CD4-positive, alpha-beta T cell (primary cell): Measurements from ENCODE around the gene CD46. TPM values are rescaled to one million over a fixed set of nuclear protein-coding genes. Genes with fewer than 3 reads are reported as not detected.
"Not testable (repeated sequence)": the region's sequence is repeated elsewhere in the genome, so short reads cannot be mapped to it uniquely, and the experiment has no call there.

ENCODE experiments used
- ATAC-seq: fragments of 200-7000 bp; cut with Tn5 transposase; one replicate; pipeline ENCODE4 v1.10.0; 2022; ENCODE audit warnings: mild to moderate bottlenecking; ENCODE audit not compliant: poor library complexity
- CTCF ChIA-PET: fragments of 350-600 bp; sonication (Branson Sonifier 250); formaldehyde crosslinking; loops from one replicate; lab custom pipeline; 2021; ENCODE audit warnings: antibody characterized with exemption, inconsistent platforms; lab: Charles Lee
- POLR2A ChIA-PET: fragments of 350-600 bp; sonication (Branson Sonifier 250); formaldehyde crosslinking; loops from one replicate; lab custom pipeline; 2021; ENCODE audit warnings: antibody characterized with exemption, inconsistent platforms; lab: Charles Lee
- DNase-seq, 14 experiments: peaks; one replicate each; pipeline ENCODE4 v3.0.0-alpha.2; 2013 to 2020; ENCODE audit warnings: mixed read lengths in 2 of 14
- H3K27ac ChIP-seq, 2 donors: one replicate each; pipeline versions ENCODE4 v1.5.1 to v1.7.0; 2013; ENCODE audit warnings: low read length in 2 of 2, low read depth in 1 of 2, mild to moderate bottlenecking in 1 of 2
- H3K27me3 ChIP-seq, 2 experiments: 1 replicate in 1 of 2; 2 replicates in 1 of 2; pipeline versions ENCODE4 v1.6.1 to v1.7.0; 2013; ENCODE audit warnings: low read length in 2 of 2, control low read depth in 1 of 2, mild to moderate bottlenecking in 1 of 2, moderate library complexity in 1 of 2; ENCODE audit not compliant: insufficient read depth in 2 of 2, control insufficient read depth in 1 of 2
- H3K36me3 ChIP-seq: one replicate; pipeline ENCODE4 v1.6.1; 2013; ENCODE audit warnings: low read length, control low read depth; ENCODE audit not compliant: insufficient read depth
- H3K4me1 ChIP-seq: one replicate; pipeline ENCODE4 v1.6.1; 2013; ENCODE audit warnings: low read length, control low read depth; ENCODE audit not compliant: insufficient read depth
- H3K4me3 ChIP-seq: one replicate; pipeline ENCODE4 v1.5.1; 2013; ENCODE audit warnings: mild to moderate bottlenecking, low read length, moderate library complexity
- H3K9me3 ChIP-seq, 2 experiments: 1 replicate in 1 of 2; 2 replicates in 1 of 2; pipeline versions ENCODE4 v1.6.1 to v1.7.0; 2013; ENCODE audit warnings: low read length in 2 of 2, mild to moderate bottlenecking in 2 of 2, control low read depth in 1 of 2, moderate library complexity in 1 of 2; ENCODE audit not compliant: control insufficient read depth in 1 of 2, insufficient read depth in 1 of 2
- H3K27ac Mint-ChIP-seq: one replicate; pipeline ENCODE4 v1.8.0; 2020; ENCODE audit warnings: mixed read lengths
- H3K27me3 Mint-ChIP-seq: one replicate; pipeline ENCODE4 v1.8.0; 2021; ENCODE audit warnings: mixed read lengths
- H3K36me3 Mint-ChIP-seq: one replicate; pipeline ENCODE4 v1.8.0; 2021; ENCODE audit warnings: low read depth, mixed read lengths
- H3K4me1 Mint-ChIP-seq: one replicate; pipeline ENCODE4 v1.8.0; 2021; ENCODE audit warnings: low read depth, mixed read lengths
- H3K4me3 Mint-ChIP-seq: one replicate; pipeline ENCODE4 v1.8.0; 2020; ENCODE audit warnings: mild to moderate bottlenecking, mixed read lengths
- H3K9me3 Mint-ChIP-seq: one replicate; pipeline ENCODE4 v1.8.0; 2020; ENCODE audit warnings: mixed read lengths
- CTCF ChIP-seq: fragments of 200-600 bp; IDR thresholded peaks from one replicate; pipeline ENCODE4 v1.8.0; 2022; ENCODE audit warnings: antibody characterized with exemption, mild to moderate bottlenecking
- intact Hi-C, 2 experiments: fragments of 100-400 bp; cut with DNase I in 1 of 2; cut with micrococcal nuclease in 1 of 2; formaldehyde crosslinking; loops; one replicate each; pipeline versions ENCODE4 v1.15.1 to v1.9.0; 2023 to 2025; cut with DNase I, micrococcal nuclease
- total RNA-seq, 174 experiments: library from RNA in 2 of 174; stranded (reverse) in 2 of 174; gene quantifications; one replicate each; pipeline ENCODE4 v1.2.3 and lab custom pipeline; 2021 to 2026

The CD46 gene
- total RNA-seq, 2 experiments from 2014 or later, result 111 to 115 TPM

- H3K9me3 Mint-ChIP-seq, H3K4me3 ChIP-seq, H3K27ac Mint-ChIP-seq, intact Hi-C loops, H3K4me3 Mint-ChIP-seq, H3K4me1 ChIP-seq, DNase-seq, H3K27ac ChIP-seq, CTCF ChIA-PET, ATAC-seq, H3K9me3 ChIP-seq, H3K27me3 ChIP-seq, H3K27me3 Mint-ChIP-seq: not testable (repeated sequence)
- POLR2A ChIA-PET, result interaction anchor here (1.1 to 1.3 kb wide), 2 partner anchors 10 to 34 kb away, joined by 3 to 5 read pairs; no protein-coding TSS in a partner anchor
- Mint-ChIP-seq H3K4me1 (peaks cover 62% of the 10 kb centered on the region), H3K36me3 (peaks cover 99% of the 10 kb centered on the region)
- H3K36me3 ChIP-seq, result peaks cover 28% of the 10 kb centered on the region
These were observed 25.6 kb downstream of the CD46 start for GRCh38 chr1:207777412-207777811.

- CTCF ChIA-PET, result interaction anchor here (0.7 kb wide), 1 partner anchor 24 kb away, joined by 5 read pairs; no protein-coding TSS in a partner anchor
- no peak overlapping the region for H3K27ac Mint-ChIP-seq
These were observed 27.2 kb downstream of the CD46 start for GRCh38 chr1:207779008-207779407.

GRCh38 chr1:207781312-207781711 is 29.5 kb downstream of the CD46 start:
- Histone ChIP-seq H3K27ac (no peak overlapping the region), H3K4me1 (no peaks in the 10 kb centered on the region), H3K27me3 (no peaks in the 10 kb centered on the region), H3K9me3 (peaks cover 0 to 3% of the 10 kb centered on the region in 2 experiments), H3K4me3 (no peak overlapping the region), H3K36me3 (peaks cover 45% of the 10 kb centered on the region)
- no peak overlapping the region for H3K4me3 Mint-ChIP-seq
- TF ChIP-seq CTCF, result no peak
- ChIA-PET POLR2A (no interaction called here), CTCF (no interaction called here)
- H3K9me3 Mint-ChIP-seq, result peaks cover 3% of the 10 kb centered on the region
- DNase-seq, result no peak
- peaks cover 35% of the 10 kb centered on the region for H3K4me1 Mint-ChIP-seq
- no peak for ATAC-seq
- no peak overlapping the region for H3K27ac Mint-ChIP-seq
- intact Hi-C loops, result no loop called here
- H3K36me3 Mint-ChIP-seq, result peaks cover 91% of the 10 kb centered on the region
- no peaks in the 10 kb centered on the region for H3K27me3 Mint-ChIP-seq

More at GRCh38 chr1:207779008-207779407, 27.2 kb downstream of the CD46 start:
- Histone ChIP-seq H3K27me3 (no peaks in the 10 kb centered on the region), H3K4me1 (peaks cover 3% of the 10 kb centered on the region), H3K27ac (no peak overlapping the region), H3K36me3 (peaks cover 30% of the 10 kb centered on the region), H3K4me3 (no peak overlapping the region), H3K9me3 (peaks cover 0 to 9% of the 10 kb centered on the region in 2 experiments)
- Mint-ChIP-seq H3K4me3 (no peak overlapping the region), H3K4me1 (peaks cover 46% of the 10 kb centered on the region), H3K27me3 (no peaks in the 10 kb centered on the region), H3K9me3 (peaks cover 3% of the 10 kb centered on the region), H3K36me3 (peaks cover 91% of the 10 kb centered on the region)
- DNase-seq (no peak), ATAC-seq (no peak)
- POLR2A ChIA-PET, result no interaction called here
- TF ChIP-seq CTCF, result no peak
- intact Hi-C loops, result no loop called here

GRCh38 chr1:207787776-207788175 is 35.9 kb downstream of the CD46 start:
- no peaks in the 10 kb centered on the region for H3K4me1 Mint-ChIP-seq
- DNase-seq (no peak), ATAC-seq (no peak)
- H3K4me1 ChIP-seq, result no peaks in the 10 kb centered on the region
- TF ChIP-seq CTCF, result no peak
- ChIA-PET POLR2A (interaction anchor here (1.0 to 1.3 kb wide), 2 partner anchors 10 to 11 kb away, joined by 3 to 4 read pairs; no protein-coding TSS in a partner anchor), CTCF (interaction anchor here (2.9 kb wide), 1 partner anchor 9 kb away, joined by 14 read pairs; no protein-coding TSS in a partner anchor)
- H3K4me3 ChIP-seq, result no peak overlapping the region
- H3K36me3 ChIP-seq, result peaks cover 56% of the 10 kb centered on the region
- H3K9me3 Mint-ChIP-seq, result no peaks in the 10 kb centered on the region
- H3K27ac ChIP-seq, result no peak overlapping the region
- H3K27me3 ChIP-seq, result no peaks in the 10 kb centered on the region
- no peaks in the 10 kb centered on the region for H3K9me3 ChIP-seq
- peaks cover 80% of the 10 kb centered on the region for H3K36me3 Mint-ChIP-seq
- no peak overlapping the region for H3K27ac Mint-ChIP-seq
- intact Hi-C loops, result no loop called here
- H3K4me3 Mint-ChIP-seq, result no peak overlapping the region
- H3K27me3 Mint-ChIP-seq, result no peaks in the 10 kb centered on the region
